DMS153 treated with DMSO at 0.1 percent for 48 hours (cell line): ENCODE results near the gene FOXD4L3.
"Not testable (repeated sequence)": the region's sequence is repeated elsewhere in the genome, so short reads cannot be mapped to it uniquely, and the experiment has no call there.

Experiments used
- DNase-seq: peaks from one replicate; lab custom pipeline; 2025; ENCODE audit not compliant: unreplicated experiment; lab: John Stamatoyannopoulos, UW

FOXD4L3 gene

DNA sequence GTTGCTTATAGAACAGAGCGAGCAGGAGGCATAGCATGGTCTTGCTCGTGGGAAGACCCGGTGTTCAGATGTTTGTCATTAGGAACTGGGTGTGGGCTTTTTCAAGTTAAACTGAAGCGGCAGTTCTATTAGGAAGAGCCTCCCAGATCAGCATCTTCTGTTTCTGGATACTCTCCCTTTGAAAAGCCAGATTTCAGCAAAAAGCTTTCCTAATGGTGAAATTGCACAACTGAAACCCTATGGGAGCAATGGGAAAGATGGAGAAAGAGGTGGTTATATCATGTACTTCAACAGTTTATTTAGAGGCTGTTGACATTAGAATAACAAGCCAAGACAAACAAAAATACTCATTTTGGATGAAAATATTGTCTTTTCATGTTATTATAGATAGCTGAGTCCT, 41.3 kb downstream of the FOXD4L3 start:
- DNase-seq = not testable (repeated sequence)

DNA sequence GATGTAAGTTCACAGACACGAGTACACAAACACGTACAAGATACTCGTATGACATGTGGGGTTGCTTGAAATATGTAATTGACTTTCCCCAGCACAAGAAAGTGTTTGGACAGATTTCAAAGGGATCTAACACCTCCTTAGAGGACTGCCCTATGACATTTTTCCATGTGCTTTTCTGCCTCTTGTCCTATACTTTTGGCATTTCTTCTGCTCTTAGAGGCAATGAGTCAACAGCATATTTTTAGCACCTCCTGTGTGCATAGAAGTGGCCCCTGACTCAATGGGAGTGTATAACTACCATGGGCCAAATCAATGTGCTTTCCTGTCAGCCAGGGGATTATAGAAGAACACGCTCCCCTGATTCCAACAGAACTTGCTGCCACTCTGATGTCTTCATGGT, 49.0 kb downstream of the FOXD4L3 start:
- DNase-seq = not testable (repeated sequence)
